OCI-LY1 (cell line): ENCODE data around the gene KAT8.

ENCODE experiments used
- EZH2 ChIP-seq: fragments of 200-600 bp; sonication (generic), shearing (Covaris generic); IDR thresholded peaks from 2 replicates; pipeline ENCODE4 v1.8.0; 2017; ENCODE audit warnings: borderline replicate concordance, mixed run types, mild to moderate bottlenecking, antibody characterized with exemption, low read length, moderate library complexity, mixed read lengths
- TF ChIP-seq, protein P1 (sequence below): fragments of 200-600 bp; sonication (generic), shearing (Covaris generic); IDR thresholded peaks from 2 replicates; pipeline ENCODE4 v1.5.1; 2017; ENCODE audit warnings: mild to moderate bottlenecking, antibody characterized with exemption, low read length, moderate library complexity, mixed read lengths

GRCh38 chr16:31145398-31145990 is 28.0 kb downstream of the KAT8 start:
- TF ChIP-seq, protein P1, sequence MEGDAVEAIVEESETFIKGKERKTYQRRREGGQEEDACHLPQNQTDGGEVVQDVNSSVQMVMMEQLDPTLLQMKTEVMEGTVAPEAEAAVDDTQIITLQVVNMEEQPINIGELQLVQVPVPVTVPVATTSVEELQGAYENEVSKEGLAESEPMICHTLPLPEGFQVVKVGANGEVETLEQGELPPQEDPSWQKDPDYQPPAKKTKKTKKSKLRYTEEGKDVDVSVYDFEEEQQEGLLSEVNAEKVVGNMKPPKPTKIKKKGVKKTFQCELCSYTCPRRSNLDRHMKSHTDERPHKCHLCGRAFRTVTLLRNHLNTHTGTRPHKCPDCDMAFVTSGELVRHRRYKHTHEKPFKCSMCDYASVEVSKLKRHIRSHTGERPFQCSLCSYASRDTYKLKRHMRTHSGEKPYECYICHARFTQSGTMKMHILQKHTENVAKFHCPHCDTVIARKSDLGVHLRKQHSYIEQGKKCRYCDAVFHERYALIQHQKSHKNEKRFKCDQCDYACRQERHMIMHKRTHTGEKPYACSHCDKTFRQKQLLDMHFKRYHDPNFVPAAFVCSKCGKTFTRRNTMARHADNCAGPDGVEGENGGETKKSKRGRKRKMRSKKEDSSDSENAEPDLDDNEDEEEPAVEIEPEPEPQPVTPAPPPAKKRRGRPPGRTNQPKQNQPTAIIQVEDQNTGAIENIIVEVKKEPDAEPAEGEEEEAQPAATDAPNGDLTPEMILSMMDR = no peak
- no peak for TF ChIP-seq EZH2
